HG02571 (cell line): ENCODE results near the gene COL5A1.

ENCODE experiments used
- ATAC-seq: cut with Tn5 transposase; IDR thresholded peaks from one replicate; pipeline ENCODE4 v1.9.1; 2021; ENCODE audit warnings: mild to moderate bottlenecking, moderate library complexity; ENCODE audit not compliant: unreplicated experiment

The COL5A1 gene

DNA sequence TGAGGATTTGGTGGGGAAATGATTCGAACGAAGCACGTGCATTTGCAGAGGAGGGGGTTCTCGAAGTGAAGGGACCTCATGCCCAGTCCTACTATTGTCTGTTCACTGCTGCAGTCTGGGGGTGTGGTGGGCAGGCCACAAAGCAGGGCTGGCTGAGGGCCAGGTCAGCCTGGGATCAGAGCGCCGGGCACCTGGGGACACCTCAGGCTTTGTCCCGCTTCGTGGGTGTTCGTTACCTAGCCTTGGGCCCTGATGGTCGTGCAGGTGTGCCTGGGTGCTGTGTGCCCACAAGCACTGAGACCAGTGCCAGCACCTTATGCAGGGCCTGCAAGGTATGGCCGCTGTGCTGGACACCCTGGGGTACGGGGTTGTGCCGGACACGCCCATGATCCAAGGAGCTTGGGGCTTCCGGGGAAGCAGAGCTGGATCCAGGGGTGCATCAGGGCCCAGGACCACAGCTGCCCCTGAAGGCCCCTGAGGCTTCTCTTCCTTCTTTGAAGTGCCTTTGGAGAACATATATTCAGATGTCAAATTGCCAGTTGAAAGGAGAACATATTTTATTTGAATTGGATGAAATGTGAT, 80.6 kb downstream of the COL5A1 start:
- no peak for ATAC-seq

DNA sequence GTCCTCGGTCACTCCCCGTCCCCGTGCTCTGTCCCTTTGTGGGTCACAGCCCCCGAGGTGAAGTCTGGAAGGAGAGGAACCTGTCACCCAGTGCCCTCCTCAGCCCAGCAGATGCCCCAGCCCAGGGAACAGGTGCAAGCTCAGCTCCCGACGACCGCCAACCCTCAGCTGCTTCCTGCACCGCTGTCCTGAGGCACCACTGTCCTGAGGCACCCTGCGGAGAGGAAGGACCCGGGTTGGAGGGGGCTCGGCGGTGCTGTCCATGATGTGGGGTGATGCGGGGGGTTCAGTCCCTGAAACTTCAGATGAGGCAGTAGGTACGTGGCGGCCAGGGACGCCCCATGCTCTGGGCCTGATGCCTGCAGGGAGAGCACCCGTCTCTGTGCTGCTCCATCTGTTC, 81.4 kb downstream of the COL5A1 start:
- no peak for ATAC-seq

DNA sequence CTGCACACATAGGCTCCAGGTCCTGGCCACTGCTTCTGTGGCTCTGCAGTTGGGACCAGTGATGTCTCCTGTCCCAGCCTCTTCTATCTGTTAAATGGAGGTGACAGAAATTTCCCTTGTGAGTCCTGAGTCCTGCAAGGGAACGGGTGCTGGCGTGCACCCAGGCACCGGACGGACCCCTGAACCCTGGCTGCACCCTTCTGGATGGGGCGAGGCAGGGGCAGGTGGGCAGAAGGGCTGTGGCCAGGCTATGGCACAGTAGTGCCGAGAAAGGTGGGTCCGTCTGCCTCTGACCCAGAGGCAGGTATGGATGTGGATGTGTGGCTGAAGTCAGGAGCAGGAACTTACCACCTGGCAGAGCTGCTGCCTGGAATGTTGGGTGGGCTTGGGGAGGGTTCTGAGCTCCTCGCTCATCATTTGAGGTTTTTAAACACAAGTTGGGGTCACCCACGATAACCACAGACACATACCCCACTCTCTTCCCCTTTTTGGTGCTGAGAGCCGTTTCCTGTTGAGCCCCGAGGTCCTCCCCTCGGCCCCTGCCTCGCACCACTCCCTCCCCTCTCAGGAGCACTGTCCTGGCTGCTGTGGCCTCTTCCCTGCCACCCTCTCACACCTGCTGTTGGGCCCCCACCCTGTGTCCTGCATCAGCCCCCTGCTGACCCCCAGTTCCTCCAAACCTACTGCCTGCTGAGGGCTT, 82.0 kb downstream of the COL5A1 start:
- no peak for ATAC-seq

DNA sequence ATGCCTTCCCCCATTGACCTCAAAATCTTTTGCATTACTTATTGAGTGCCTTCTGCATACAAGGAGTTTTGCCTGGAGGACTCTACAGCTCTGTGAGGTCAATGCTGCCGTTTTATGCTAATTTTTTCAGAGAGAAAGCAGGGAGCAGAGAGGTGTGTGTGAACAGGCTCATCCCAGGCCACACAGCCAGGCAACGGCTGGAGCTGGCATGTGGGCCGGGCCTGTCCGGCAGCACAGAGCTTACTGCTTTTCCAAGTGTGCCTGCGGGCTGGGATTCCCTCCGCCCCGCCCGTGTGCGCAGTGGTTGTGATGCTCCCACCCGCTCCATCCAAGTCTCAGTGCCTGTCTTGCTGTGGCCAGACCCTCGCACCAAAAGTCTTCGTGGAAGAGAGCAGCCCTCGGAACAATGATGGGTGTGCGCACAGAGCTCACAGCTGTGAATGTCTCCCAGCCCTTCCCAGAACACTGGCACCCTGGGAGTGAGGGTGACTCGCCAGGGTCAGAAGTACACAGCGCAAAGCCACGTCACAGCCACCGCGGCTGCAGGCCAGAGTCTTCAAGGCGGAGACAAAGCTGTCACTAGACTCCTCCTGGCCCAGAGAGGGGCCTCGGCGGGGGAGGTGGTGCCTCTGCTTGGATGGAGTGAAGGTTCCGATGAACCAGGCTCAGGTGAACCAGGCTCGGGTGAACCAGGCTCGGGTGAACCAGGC, 82.8 kb downstream of the COL5A1 start:
- ATAC-seq = no peak

DNA sequence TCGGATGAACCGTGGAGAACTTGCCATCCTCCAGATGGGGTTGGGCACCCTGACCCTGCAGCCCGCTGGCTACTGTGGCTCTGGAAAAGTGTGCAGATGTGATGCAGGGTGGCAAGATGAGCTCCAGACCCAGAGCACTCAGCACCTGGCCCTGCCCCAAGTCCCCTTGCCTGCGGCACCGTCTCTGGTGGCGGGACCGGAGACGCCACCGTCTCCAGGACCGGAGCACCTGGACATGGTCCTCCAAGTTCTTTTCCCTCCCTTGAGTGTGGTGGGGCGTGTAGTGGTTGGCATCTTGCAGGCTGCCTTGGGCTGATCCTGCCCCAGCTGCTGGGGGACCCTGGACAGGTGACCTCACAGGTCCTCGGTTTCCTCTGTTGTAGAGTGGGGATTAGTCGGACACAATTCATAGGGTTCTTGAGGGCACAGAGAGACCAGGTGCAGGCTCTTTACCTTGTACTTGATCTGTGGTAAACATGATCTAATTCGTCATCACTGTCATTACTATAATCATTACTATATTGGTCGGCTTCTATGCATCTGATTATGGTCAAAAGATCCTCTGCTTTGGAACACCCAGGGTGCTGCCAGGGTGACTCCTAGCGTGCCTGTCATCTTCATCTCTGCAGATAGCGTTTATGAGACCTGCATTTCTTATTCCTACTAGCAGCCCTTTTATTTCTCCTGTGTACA, 83.5 kb downstream of the COL5A1 start:
- ATAC-seq = no peak

DNA sequence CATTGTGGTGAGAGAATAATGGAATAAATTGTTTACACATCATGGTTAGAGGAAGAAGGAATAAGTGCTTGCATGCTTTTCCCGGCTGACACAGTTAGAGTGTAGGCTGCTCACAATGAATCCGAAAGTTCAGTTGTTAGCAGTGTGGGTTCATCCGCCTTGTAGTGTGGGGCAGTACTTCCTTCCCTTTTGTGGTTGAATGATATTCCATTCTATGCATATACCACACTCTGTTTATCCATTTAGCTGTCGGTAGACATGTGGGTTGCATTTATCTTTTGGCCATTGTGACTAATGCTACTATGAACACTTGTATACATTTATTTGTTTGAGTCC, 84.0 kb downstream of the COL5A1 start:
- no peak for ATAC-seq

DNA sequence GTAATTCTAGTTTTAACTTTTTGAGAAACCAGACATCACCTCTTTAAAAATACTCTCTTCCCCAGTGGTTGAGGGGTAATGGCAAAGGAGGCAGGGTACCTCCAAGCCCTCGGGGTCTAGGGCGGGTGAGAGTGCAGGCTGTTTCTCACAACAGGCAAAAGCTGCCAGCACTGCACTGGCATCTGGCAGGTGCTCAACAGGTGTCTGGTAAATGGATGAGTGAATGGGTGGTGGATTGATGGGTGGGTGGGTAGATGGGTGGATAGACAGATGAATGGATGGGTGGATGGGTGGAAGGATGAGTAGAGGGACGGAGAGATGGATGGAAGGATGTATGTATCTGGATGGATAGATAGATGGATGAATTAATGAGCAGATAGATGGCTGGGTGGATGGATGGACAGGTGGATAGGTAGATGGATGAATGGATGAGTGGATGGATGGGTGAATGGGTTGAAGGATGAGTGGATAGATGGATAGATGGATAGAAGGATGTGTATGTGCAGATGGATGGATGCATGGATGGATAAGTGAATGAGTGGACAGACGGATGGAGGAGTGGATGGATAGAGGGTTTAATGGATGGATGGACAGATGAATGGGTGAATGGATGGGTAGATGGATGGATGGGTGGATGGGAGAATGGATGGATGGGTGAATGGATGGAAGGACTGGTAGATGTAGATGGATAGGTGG, 84.6 kb downstream of the COL5A1 start:
- ATAC-seq = no peak

DNA sequence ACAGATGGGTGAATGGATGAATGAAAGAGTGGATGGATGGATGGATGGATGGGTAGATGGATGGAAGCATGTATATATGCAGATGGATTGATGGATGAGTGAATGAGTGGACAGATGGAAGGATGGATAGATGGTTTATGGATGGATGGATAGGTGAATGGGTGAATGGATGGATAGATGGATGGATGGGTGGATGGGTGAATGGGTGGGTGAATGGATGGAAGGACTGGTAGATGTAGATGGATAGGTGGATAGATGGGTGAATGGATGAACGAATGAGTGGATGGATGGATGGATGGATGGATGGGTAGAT, 85.1 kb downstream of the COL5A1 start:
- no peak for ATAC-seq

DNA sequence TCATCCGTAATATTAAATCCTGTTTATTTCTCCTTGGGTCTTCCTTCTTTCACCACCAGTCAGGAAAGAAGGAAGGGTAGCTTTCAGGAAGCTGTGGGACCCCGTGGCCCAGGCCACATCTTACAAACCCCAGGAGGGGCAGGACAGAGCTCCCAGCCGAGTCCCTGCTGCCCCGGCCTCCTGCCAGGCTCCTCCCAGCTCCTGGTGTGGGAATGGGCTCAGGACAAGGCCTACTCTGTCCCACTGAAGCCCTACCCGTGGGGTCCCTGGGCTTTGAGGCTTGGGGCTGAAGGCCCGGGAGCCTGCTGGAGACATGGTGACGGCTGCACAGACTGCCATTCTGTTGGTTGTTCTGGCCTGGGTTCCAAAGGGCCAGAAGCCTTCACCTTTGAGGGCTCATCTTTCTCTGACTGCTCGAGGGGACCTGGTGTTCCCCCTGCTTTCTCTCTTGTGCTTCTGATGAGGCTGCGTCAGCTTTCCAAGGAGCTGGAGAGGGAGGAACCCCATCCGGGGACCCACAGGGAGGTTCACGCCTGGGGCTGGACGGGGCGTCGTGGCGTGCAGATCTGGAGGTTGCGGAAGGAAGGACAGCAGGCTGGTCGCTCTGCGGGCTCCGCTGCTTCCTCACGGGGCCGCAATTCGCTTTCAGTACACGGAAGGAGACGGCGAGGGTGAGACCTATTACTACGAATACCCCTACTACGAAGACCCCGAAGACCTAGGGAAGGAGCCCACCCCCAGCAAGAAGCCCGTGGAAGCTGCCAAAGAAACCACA, 86.6 kb downstream of the COL5A1 start:
- ATAC-seq = no peak

DNA sequence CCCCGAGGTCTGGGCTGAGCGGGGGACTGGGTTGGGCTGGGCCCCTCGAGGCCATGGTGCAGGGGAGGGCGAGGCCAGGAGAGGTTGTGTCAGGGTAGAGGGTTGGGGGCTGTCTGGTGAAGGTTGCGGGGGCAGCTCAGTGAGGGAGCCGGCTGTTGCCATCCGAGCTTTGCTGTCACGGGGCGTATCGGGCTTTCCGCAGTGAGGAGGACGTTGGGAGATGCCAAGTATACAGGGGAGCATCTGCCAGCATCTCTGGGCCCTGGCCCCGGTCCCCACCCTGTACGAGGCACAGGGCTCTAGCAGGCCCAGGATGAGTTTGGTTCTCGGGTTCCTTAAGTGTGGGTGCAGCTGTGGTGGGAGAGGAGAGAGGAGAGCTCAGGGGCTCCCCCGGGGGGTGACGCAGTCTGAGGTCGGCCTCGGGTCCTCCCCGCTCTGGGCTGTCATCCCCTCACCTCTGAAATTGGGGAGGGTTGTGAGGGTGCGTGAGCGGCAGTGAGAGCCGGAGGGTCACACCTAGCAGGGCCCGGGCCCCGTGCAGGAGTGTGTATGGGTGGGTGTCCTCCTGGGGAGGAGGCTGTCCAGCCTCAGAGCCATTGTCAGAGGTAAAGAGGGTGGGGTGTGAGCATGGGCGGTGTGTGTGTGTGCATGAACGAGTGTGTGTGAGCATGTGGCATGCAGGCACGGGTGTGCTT, 87.3 kb downstream of the COL5A1 start:
- ATAC-seq = no peak

DNA sequence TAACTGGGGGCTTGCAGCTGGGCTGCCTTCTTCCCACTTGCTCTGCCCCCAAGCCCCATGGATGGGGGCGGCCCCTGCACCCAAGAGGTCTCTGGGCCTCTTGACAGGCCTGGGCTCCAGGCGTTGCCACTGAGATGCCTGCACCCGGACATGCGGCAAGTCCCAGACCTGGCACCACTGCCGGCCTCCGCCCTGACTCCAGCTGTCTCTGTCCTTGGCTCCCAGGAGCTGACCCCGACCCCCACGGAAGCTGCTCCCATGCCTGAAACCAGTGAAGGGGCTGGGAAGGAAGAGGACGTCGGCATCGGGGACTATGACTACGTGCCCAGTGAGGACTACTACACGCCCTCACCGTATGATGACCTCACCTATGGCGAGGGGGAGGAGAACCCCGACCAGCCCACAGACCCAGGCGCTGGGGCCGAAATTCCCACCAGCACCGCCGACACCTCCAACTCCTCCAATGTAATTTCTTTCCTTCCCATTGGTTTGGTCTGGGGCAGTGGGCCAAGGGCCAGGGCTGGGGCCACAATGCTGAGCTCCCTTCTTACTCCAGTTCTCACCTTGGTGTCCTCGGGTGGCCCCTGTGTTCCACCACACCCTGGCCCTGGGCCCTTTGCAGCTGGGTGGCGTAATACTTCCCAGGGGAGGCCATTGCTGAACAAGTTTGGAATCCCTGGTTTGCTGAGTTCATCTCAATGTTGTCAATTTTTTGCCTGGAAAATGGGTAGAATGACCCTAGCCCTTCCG, 88.6 kb downstream of the COL5A1 start:
- no peak for ATAC-seq

DNA sequence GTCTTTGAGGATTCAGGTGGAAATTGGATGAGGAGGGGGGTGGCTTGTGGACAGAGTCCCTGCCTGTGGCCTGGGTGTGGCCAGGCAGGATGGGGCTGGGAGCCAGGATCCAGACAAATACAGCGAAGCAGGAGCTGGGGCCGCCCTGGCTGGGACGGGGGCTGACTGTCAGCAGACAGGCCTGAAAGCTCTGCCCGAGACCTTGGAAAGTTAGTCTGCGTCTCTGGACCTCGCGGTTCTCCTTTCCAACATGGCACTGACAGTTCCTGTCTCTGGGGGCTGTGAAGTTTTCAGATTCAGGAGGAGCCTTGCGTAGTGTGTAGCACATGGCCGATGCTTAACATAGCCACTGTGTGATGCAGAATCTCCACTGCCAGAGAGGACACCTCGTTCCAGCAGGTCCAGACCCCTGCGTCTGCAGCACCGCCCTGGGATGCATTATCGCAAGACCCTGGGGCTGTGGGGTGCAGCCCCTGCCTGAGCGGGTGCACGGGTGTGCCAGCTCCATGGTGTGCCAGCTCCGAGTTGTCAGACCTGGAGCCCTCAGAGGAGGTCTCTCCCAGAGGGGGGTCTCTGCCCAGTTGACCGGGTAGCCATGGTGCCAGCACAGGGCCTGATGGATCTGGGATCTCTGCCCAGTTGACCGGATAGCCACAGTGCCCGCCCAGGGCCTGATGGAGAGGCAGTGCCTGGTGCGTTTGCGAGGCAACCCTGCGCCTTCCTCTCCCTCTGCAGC, 89.3 kb downstream of the COL5A1 start:
- no peak for ATAC-seq

DNA sequence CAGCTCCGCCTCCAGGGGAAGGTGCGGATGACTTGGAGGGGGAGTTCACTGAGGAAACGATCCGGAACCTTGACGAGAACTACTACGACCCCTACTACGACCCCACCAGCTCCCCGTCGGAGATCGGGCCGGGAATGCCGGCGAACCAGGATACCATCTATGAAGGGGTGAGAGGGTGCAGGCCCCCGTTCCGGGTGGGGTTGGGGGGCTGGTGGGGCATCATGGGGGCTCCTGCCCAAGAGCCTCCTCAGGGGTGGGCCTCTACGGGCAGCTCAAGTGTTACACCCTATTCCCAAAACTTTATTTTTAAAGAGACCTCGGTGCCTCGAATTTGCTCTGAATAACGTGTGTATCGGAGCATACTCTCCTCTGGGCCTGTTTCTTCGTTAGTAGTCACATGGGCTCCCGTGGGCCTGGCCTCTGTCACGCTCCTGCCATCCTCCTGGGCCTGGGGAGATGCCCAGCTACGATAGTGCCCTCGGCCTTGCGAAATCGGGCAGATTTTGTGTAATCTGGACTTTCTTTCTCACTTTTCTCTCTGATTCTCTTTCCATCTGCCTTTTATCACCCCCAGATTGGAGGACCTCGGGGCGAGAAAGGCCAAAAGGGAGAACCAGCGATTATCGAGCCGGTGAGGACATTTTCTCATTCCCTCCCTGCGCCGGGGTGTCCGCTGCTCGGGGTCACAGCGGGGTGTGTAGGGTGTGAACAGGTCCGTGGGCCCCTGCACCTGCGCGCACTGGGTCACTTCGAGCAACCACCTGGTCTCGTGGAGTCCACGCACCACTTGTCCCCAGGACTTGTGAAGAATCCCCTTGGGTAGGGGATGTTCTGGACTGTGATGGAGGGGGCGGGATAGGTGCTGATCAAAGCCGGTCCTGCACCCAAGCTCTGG, 90.1 kb downstream of the COL5A1 start:
- ATAC-seq = no peak

DNA sequence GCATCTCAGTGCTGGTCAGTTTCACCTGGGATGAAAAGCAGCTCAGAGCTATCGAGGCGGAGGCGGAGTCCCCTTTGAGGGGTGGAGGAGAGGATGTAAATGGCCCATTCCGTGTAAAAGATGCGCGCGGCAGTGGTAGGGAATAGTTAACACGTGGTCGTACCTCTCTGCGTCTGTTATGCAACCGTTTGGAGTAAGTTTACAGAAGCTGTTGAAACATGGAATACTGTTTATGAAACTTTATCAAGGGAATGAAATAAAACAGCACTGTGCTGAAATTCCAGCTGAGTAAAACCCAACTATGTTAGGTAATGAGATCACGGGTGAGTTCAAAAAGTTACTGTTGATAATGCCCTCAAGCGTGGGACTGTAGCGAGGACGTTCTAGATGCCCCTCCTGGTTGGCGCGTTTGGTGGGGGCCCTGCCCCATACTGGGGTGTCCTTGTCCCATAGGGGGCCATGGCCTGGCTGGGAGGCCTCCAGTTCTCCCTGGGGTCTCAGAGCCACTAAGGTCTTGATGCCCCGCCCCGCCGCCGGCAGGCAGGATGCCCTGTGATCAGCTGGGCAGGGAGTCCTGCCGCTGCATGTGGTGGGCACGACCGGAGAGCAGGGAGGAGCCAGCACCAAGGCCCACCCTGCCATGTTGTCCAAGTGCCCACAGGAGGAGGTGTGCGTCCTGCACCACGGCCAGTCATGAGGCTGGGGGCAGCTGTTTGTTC, 90.9 kb downstream of the COL5A1 start:
- no peak for ATAC-seq

DNA sequence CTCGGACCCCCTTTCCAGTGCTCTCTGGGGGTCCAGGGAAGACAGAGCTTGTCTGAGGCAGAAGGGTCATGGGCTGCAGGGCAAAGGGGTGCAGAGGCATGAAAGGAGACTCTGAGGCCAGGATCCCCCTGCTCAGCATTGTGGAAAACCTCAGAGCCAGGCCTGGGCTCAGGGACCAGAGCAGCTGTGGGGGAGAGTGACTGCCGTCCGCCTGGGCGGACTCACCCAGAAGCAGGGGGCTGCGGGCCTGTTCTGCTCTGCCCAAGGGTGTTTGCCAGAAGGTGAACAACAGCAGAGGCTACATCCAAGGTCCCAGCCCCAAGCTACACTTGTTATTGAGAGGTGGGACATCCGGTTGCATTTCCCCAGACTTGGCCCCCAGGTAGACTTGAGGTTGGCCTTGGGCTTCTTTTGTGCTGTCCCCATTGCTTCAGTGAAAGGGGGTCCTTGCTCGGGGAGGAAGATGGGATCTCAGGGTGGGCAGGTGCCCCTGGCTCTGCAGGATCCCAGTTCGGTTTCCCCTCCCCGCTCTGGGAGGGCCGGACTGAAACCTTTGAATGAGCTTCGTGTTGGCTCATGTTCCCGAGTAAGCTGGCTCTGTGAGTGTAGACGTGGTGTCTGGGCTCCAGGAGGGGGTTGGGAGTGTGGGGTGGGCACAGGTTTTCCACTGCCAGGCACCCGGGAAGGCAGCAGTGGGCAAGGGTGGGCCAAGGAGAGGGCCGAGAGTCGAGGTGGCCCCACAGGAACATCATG, 92.1 kb downstream of the COL5A1 start:
- no peak for ATAC-seq

DNA sequence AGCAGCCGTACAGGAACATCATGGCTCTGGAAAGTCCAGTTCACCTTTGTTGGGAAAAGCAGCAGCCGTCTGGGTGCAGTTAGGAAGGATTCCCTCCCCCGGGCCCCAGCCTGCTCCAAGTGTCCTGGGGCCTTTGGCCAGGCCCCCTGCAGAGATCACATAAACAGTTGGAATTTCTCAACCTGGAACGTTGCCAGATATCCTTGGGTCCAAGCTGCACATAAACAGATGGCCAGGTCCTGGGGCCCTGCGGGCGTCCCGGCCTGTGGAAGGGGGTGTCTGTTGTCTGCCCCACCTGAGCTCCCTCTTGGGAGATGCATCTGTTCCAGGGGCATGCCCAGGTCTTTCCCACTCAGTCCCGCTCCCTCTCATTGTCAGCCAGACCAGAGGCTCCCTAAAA, 92.7 kb downstream of the COL5A1 start:
- no peak for ATAC-seq
